CD4-positive, alpha-beta T cell treated with Interleukin-6 at 100 ng/mL for 8 hours (primary cell): ENCODE measurements around the gene GNL1.
A peak's percentile ranks its signal among the peaks of the same experiment; 100 is the strongest.
"Not testable (repeated sequence)": the region's sequence is repeated elsewhere in the genome, so short reads cannot be mapped to it uniquely, and the experiment has no call there.

ENCODE experiments used
- DNase-seq: peaks from one replicate; pipeline ENCODE4 v3.0.0-alpha.2; 2020; ENCODE audit warnings: mixed read lengths, low spot score

The GNL1 gene

DNA sequence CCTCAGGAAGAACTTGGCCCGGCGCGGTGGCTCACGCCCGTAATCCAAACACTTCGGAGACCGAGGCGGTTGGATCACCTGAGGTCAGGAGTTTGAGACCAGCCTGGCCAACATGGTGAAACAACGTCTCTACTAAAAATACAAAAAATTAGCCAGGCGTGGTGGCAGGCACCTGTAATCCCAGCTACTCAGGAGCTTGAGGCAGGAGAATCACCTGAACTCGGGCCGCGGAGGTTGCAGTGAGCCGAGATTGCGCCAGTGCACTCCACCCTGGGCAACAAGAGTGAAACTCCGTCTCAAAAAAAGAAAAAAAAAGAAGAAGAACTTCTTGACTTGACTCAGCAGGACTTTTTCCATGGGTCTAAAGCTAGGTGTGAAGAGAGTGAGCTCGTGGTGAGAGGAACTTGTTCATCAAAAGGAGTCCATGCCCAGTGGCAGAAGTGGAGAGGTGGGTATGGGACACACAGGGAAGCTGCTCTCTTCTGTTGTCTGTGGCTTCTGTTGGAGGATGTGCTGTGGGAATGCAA is 26.9 kb downstream of the GNL1 start:
- not testable (repeated sequence) for DNase-seq

DNA sequence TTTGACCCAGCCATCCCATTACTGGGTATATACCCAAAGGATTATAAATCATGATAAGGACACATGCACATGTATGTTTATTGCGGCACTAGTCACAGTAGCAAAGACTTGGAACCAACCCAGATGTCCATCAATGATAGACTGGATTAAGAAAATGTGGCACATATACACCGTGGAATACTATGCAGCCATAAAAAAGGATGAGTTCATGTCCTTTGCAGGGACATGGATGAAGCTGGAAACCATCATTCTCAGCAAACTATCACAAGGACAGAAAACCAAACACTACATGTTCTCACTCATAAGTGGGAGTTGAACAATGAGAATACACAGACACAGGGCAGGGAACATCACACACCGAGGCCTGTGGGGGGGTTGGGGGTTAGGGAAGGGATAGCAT is 29.8 kb downstream of the GNL1 start:
- not testable (repeated sequence) for DNase-seq

DNA sequence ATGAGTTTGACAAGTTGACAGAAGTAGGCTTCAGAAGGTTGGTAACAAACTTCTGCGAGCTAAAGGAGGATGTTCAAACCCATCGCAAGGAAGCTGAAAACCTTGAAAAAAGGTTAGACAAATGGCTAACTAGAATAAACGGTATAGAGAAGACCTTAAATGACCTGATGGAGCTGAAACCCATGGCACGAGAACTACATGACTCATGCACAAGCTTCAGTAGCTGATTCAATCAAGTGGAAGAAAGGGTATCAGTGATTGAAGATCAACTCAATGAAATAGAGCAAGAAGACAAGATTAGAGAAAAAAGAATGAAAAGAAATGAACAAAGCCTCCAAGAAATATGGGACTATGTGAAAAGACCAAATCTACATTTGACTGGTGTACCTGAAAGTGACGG is 34.3 kb downstream of the GNL1 start:
- DNase-seq = not testable (repeated sequence)

DNA sequence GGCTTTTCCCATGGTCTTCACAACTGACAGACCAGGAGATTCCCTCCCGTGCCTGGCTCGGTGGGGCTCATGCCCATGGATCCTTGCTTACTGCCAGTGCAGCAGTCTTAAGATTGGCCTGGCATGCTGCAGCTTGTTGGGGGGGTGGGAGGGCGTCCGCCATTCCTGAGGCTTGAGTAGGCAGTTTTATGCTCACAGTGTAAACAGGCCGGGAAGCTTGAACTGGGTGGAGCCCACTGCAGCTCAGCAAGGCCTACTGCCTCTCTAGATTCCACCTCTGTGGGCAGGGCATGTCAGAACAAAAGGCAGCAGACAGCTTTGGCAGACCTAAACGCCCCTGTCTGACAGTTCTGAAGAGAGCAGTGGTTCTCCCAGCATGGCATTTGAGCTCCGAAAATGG is 35.2 kb downstream of the GNL1 start:
- not testable (repeated sequence) for DNase-seq

DNA sequence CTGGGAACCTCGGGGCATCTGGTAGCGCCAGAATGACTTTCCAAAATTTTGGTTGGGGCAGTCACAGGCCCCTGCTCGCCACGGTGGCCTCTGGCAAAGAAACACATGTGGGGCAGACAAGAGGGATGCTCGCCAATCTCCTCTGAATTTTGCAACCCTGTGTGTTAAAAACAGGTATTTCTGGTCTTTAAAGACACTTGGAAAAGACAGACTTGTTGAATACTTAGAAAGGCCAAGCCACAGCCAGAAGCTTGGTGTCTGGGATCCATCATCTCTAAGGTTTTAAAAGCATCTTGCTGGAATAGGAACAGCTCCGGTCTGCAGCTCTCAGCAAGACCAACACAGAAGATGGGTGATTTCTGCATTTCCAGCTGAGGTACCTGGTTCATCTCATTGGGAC is 35.8 kb downstream of the GNL1 start:
- no peak for DNase-seq

DNA sequence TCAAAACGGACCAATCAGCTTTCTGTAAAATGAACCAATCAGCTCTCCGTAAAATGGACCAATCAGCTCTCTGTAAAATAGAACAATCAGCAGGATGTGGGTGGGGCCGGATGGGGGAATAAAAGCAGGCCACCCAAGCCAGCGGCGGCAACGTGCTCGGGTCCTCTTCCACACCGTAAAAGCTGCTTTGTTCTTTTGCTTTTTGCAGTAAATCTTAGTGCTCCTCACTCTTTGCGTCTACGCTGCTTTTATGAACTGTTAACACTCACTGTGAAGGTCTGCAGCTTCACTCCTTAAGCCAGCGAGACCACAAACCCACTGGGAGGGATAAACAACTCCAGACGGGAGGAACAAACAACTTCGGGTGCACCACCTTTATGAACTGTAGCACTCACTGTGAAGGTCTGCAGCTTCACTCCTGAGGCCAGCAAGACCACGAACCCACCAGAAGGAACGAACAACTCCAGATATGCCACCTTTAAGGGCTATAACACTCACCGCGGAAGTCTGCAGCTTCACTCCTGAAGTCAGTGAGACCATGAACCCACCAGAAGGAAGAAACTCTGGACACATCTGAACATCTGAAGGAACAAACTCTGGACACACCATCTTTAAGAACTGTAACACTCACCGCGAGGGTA is 37.7 kb downstream of the GNL1 start:
- DNase-seq = peak; percentile 35

DNA sequence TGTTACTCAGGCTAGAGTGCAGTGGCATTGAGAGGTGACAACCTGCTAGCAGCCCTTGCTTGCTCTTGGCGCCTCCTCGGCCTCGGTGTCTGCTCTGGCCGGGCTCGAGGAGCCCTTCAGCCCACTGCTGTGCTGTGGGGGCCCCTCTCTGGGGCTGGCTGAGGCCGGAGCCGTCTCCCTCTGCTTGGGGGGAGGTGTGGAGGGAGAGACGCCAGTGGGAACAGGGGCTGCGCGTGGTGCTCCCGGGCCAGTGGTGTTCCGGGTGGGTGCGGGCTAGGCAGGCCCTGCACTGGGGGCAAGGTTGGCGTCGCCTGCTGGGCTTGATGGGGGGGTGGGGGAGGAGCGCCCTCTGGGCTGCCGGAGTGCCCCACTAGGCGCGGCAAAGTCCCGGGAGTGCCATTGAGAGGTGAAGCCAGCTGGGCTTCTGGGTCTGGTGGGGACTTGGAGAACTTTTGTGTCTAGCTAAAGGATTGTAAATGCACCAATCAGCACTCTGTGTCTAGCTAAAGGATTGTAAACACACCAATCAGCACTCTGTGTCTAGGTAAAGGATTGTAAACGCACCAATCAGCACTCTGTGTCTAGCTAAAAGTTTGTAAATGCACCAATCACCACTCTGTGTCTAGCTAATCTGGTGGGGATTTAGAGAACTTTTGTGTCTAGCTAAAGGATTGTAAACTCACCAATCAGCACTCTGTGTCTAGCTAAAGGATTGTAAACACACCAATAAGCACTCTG is 38.4 kb downstream of the GNL1 start:
- not testable (repeated sequence) for DNase-seq

DNA sequence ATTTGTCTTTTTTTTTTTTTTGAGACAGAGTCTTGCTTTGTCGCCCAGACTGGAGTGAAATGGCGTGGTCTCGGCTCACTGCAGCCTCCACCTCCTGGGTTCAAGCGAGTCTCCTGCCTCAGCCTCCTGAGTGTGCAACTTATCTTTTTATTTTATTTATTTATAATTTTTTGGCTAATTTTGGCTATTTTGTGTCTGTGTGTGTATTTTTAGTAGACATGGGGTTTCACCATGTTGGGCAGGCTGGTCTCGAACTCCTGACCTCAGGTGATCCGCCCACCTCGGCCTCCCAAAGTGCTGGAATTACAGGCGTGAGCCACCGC is 39.6 kb downstream of the GNL1 start:
- DNase-seq = not testable (repeated sequence)

DNA sequence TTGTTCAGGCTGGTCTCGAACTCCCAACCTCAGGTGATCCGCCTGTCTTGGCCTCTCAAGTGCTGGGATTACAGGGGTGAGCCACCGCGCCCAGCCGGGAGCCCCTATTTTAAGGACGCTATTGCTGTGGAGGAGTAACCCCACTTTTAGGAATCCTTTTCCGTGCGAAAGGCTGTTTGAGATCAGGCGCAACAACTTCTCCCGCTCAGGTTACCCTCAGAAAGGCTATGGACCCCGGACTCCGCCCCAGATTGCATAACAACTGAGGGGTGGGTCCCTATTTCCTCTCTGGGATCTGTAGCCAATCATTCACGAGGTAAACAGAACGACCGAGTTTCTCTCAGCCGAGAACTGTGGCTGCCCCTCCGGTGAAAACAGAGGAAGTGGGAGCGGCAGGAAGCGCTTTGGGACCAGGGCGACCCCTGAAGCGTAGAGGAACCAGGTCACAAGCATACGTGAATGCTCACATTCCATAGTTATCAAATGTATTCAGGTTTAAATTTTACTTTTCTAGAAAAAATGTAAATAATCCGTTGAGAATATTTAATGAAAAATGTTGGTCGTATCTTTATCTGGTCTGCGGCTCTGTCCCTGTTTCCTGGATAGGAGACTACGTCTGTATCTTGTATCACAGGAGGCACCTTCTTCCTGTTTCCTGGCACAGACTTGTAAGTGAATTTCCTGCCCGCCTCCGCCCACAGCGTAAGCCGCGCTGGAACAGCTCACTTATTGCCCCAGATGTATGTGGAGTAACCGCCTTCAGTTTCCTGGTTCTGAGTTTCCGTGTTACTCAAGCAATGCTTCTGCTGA is 40.1 kb downstream of the GNL1 start:
- DNase-seq = peak; percentile 95

DNA sequence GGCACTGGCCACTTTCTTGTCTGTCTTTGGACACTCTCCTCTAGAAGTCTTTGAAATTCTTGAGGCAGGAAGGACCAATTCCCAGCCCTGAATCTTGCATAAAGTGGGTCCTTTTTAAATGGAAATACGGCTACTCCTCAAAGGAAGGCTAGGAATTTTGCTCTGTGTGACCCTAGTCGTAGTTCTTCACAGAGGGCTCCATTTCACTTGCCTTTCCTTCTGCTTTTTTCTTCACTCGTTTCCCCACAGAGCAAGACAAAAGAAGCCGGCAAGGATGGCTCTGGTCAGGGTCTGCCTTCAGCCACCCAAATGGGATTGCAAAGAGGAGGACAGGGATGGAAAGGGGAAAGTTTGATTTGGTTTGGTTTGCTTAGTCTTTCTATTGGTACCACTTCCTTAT is 41.2 kb downstream of the GNL1 start:
- DNase-seq = no peak

DNA sequence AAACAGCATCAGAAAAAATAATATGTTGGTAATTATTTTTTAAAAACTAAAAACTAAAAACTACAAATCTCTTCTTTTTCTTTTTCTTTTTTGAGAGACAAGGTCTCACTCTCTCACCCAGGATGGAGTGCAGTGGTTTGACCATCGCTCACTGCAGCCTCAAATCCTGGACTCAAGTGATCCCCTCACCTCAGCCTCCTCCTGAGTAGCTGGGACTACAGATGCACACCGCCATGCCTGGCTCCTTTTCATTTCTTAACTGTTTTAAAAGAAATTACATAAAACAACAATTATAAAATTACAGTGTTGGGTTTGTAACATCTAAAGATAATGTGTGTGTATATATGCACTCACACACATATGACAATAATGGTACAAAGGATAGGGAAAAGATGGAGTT is 42.8 kb downstream of the GNL1 start:
- no peak for DNase-seq

DNA sequence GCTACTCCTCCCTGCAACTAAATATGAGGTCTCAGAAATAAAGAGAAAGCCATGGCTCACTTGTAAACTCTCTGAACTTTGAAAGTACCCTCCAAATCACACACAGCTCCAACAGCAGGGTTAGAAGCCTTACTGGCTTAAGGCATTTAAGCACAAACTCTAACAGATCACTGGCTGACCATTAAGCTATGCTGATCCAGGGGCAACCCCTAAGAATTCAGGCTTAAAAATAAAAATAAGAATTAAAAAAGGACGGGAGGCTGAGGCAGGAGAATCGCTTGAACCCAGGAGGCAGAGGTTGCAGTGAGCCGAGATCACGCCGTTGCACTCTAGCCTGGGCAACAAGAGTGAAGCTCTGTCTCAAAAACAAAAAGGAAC is 45.1 kb downstream of the GNL1 start:
- no peak for DNase-seq

DNA sequence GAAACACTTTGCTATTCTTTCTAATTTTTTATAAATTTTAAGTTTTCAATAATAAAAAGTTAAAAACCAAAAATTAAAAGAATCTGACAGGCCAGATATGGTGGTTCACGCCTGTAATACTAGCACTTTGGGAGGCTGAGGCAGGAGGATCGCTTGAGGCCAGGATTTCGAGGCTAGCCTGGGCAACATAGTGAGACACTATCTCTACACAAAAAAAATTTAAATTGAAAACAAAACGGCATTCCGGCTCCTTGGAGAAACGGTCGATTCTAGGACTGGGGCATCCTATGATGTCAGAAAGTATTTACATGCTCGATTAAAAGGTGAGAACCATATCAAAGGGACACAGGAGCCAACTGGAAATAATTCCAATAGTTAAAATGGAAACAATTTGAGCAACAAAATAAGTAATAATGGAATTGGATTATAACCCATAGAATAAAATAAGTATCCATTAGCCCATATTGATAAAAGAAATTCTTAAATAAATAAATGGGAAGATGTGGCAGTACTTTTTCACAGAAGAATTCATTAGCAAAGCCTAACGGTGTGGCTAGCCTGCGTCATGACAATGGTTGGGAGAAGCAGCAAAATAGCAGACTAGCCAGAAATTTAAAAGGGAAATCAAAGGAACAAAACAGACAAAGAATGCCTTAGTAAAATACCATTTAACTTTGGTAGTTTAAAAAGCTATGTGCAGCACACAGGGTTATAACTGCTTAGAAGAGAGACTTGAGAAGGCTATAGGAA is 45.7 kb downstream of the GNL1 start:
- DNase-seq = no peak

DNA sequence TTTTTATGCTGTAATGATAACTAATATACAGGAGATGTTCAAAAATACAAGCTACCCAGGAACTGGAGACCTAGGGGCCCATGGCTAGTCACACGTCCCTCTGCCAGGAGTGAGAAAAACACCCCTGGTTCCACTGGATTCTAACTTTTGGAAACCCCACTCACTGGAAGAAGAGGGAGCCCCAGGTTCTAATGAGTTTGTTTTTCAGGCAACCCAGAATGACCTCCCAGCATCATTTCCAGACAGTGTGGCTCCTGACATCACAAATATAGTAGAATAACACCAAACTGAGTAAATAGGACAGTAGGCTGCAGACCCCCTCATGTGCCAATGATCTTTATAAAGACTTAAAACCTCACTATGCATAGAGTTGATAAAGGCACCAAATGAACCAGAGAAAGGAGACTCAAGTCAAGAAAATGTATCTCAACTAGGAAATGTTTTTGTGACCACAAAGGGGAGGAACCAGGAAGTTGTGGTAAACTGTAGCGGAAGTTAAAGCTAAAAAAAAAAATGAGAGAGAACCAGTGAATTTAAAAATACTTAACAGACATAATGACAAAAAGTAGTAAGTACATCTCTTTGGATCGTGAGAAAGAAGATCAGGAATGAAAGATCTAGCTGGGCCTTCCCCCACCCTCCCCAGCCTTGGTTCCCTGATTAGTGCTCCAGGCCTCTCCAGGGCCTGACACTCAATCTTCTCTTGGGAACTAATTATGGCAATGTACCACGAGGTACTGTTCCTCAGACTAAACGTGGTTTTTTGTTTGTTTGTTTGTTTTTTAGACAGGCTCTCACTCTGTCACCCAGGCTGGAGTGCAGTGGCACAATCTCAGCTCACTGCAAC is 47.2 kb downstream of the GNL1 start:
- DNase-seq = peak; percentile 72

DNA sequence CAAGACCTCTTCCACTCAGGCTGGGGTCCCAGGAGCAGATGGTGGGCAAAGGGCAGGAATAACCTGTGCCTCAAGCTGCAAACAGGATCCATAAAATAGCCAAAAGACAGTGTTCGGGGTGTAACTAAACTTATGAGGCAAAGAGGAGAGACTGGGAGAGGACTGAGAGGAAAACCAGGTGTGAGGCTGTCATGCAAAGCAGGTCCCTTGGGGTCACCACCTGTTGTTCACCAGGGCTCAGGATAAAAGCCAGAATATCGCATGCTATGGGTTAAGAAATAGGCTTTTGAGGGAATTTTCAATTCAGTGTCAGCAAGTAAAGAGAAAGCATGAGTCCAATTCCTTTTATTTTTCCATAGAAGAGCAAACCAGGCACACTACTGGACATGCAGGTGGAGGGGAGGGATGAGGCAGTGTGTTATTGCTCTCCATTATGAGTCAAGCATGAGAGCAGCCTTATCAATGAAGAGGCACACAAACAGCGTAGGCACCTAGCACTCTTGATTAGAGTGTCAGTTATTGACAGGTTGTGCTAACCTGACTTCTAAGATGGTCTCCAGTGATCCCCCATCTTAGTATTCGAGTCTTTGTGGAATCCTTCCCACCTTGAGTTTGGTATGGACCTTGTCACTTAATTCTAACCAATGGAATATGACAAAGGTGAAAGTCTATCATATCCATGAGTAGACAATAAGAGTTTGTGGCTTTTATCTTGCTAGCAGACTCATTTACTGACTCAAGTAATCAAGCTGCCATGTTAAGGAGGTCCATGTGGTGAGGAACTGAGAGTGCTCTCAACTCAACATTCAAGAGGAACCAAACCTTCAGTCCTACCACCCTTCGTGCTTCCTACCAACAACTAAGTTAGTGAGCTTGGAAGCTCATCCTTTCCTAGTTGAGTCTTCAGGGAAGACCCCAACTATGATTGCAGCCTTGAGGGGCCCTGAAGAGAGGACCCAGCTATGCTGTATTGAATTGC is 48.2 kb downstream of the GNL1 start:
- no peak for DNase-seq

DNA sequence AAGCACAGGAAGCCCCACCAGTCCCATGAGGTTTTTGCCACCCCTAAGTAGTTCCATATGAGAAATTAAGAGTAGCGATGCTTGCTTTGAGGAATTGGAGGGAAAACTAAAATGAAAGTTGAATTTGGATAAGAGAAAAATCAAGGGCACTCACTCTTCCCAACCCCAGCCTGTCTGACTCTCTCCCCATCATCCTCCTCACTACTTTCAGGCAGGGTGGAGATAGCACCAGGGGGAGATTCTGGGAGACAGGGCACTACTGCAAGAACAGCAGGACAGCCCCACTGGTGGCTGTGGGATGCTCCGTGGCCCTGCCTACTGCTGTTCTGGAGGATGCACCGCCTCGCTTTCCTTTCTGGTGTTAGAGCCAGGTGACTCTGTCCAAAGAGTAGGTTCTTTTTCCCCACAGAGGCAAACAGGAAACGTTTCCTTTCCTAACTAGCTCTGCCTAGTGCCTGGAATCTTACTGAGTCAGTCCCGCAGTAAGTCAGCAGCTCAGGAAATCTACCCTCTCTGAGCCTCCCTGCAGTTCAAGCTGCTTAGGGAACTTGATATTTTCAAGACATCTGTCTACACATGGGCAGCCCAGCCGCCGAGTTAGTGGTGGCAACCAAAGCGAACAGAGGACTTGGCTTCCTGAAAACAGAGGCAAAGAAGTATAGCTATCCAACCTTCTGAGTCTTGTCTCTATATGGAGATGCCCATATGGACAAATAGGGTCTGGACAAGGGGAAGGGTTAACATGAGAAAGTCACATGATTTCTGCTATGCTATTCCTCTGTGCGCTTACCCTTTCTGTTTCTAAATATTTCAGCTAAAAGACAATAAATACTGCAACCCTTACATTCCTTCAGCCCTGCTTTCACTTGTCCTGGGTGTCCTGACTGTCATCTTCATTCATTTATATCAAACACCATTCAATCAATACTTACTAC is 55.6 kb downstream of the GNL1 start:
- no peak for DNase-seq

DNA sequence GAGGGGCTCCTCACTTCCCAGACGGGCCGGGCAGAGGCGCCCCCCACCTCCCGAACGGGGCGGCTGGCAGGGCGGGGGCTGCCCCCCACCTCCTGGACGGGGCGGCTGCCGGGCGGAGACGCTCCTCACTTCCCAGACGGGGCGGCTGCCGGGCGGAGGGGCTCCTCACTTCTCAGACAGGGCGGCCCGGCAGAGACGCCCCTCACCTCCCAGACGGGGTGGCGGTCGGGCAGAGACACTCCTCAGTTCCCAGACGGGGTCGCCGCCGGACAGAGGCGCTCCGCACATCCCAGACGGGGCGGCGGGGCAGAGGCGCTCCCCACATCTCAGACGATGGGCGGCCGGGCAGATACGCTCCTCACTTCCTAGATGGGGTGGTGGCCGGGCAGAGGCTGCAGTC is 57.6 kb downstream of the GNL1 start:
- DNase-seq = not testable (repeated sequence)

DNA sequence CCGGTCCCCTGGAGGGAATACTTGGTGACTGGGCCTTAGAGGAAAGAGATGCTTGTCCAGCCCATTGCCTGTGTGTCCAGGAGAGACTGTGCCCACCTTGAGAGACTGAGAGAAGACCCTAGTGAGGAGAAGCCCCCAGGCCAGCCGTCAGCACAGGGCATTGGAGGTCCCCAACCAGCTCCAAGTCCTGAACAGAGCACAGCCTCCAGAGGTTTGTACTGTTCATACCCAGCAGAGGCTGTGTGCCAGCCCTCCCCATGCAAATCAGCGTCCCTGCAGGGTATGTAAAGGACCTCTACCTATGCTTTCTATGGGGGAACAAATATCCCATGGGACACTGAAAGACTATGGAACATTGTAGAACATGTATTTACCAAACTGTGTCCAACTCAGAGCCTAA is 58.6 kb downstream of the GNL1 start:
- DNase-seq = no peak

DNA sequence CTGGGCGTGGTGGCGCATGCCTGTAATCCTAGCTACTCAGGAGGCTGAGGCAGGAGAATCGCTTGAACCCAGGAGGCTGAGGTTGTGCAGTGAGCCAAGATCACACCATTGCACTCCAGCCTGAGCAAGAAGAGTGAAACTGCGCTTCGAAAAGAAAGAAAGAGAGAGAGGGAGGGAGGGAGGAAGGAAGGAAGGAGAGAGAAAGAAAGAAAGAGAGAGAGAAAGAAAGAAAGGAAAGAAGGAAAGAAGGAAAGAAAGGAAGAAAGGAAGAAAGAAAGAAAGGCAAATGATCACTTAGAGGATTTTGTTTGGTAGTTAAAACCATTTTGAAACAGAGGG is 59.1 kb downstream of the GNL1 start:
- not testable (repeated sequence) for DNase-seq
